ENCODE measurements around the gene NCOA6.

The NCOA6 gene

DNA sequence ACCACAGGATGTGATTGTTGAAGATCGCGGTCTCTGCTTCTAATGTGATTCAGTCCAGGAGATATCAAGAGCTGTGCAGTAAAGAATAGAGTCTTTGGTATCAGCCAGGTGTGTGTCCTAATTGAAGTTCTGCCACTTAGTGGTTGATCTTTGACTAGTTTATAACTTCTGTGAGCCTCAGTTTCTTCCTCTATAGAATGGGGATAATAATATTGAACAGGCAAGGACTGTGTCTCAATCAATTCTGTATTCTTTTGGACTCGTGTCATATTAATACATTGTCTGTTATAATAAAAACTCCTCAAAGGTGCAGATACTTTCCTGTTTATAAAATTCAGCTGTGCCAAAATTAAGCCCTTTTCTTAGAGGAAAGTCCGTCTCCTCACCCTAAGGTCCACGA, 23.1 kb upstream of the NCOA6 start:
- Histone ChIP-seq H3K9me3 (ENCODE audit: low read length) (no peaks in the 10 kb centered on the region), H3K27ac (ENCODE audit: low read depth, low read length, poor library complexity, severe bottlenecking) (no peak overlapping the region), H3K9me2 (ENCODE audit: low read depth, low read length) (no peaks in the 10 kb centered on the region), H3K4me2 (ENCODE audit: low read length) (no peak overlapping the region), H3K4me3 (ENCODE audit: low read depth, low read length, poor library complexity, severe bottlenecking) (no peak overlapping the region), H3F3A (ENCODE audit: insufficient read depth, low read length) (no peaks in the 10 kb centered on the region), H3K9ac (ENCODE audit: low read length) (no peak overlapping the region), H3K36me3 (ENCODE audit: insufficient read depth, low read length) (no peaks in the 10 kb centered on the region; the same call in 1 of the 2 replicates), H3K27me3 (ENCODE audit: insufficient read depth, low read length) (no peaks in the 10 kb centered on the region), H3K79me2 (ENCODE audit: insufficient read depth, low read length) (no peaks in the 10 kb centered on the region), H3K4me1 (ENCODE audit: insufficient read depth, low read length, severe bottlenecking) (no peaks in the 10 kb centered on the region), H4K20me1 (ENCODE audit: insufficient read depth, low read length) (no peaks in the 10 kb centered on the region), H2AFZ (ENCODE audit: low read length) (no peak overlapping the region)
- TF ChIP-seq, protein P1, sequence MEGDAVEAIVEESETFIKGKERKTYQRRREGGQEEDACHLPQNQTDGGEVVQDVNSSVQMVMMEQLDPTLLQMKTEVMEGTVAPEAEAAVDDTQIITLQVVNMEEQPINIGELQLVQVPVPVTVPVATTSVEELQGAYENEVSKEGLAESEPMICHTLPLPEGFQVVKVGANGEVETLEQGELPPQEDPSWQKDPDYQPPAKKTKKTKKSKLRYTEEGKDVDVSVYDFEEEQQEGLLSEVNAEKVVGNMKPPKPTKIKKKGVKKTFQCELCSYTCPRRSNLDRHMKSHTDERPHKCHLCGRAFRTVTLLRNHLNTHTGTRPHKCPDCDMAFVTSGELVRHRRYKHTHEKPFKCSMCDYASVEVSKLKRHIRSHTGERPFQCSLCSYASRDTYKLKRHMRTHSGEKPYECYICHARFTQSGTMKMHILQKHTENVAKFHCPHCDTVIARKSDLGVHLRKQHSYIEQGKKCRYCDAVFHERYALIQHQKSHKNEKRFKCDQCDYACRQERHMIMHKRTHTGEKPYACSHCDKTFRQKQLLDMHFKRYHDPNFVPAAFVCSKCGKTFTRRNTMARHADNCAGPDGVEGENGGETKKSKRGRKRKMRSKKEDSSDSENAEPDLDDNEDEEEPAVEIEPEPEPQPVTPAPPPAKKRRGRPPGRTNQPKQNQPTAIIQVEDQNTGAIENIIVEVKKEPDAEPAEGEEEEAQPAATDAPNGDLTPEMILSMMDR (IDR thresholded peaks at IDR 0.05; ENCODE audit: low read length) = no peak

DNA sequence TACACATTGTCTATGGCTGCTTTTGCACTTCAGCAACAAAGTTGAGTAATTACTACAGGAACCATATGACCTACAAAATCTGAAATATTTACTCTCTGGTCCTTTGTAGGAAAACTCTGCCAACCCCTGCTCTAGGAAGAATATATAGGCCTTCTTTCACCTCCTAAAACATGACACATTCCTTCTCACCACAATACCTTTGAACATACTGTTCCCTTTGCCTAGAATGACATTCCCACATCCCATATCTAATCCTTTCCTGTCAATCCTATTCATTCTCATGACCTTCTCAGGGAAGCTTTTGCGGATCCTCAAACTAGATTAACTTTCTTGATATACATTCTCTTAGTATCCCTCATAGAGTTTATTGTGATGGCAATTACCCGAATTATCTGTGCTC, 18.0 kb upstream of the NCOA6 start:
- no peak overlapping the region for H3K4me3 ChIP-seq (ENCODE audit: low read depth, low read length, poor library complexity, severe bottlenecking)
- no peaks in the 10 kb centered on the region for H3K36me3 ChIP-seq (ENCODE audit: insufficient read depth, low read length)
- no peak overlapping the region for H3K4me2 ChIP-seq (ENCODE audit: low read length)
- H3K27ac ChIP-seq (ENCODE audit: low read depth, low read length, poor library complexity, severe bottlenecking) = no peak overlapping the region
- no peak for TF ChIP-seq EZH2 (IDR thresholded peaks at IDR 0.05; ENCODE audit: borderline replicate concordance, low read length)
- TF ChIP-seq, protein P1 (IDR thresholded peaks at IDR 0.05; ENCODE audit: low read length) = no peak
- H4K20me1 ChIP-seq (ENCODE audit: insufficient read depth, low read length) = no peaks in the 10 kb centered on the region
- no peaks in the 10 kb centered on the region for H3K4me1 ChIP-seq (ENCODE audit: insufficient read depth, low read length, severe bottlenecking)
- H3K9me3 ChIP-seq (ENCODE audit: low read length) = no peaks in the 10 kb centered on the region
- H3K27me3 ChIP-seq (ENCODE audit: insufficient read depth, low read length) = no peaks in the 10 kb centered on the region
- no peaks in the 10 kb centered on the region for H3K79me2 ChIP-seq (ENCODE audit: insufficient read depth, low read length)
- no peak overlapping the region for H2AFZ ChIP-seq (ENCODE audit: low read length)
- no peaks in the 10 kb centered on the region for H3F3A ChIP-seq (ENCODE audit: insufficient read depth, low read length)
- no peak overlapping the region for H3K9ac ChIP-seq (ENCODE audit: low read length)
- no peaks in the 10 kb centered on the region for H3K9me2 ChIP-seq (ENCODE audit: low read depth, low read length)

DNA sequence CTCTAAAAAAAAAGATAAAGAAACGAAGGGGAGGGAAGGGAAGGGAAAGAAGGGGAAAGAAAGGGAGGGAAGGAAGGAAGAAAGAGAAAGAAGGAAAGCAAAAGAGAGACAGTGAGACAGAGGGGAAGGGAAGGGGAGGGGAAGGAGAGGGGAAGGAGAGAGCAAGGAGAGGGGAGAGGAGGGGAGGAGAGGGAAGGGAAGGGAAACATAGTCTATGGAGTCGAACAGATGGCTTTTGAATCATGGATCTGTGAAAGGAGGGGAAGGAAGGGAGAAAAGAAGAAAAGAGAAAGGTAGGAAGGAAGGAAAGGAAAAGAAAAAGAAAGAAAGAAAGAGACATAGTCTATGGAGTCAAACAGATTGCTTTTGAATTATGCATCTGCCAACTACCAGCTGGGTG, 16.7 kb upstream of the NCOA6 start:
- Histone ChIP-seq H3K4me3 (ENCODE audit: low read depth, low read length, poor library complexity, severe bottlenecking) (no peak overlapping the region), H2AFZ (ENCODE audit: low read length) (no peak overlapping the region), H3F3A (ENCODE audit: insufficient read depth, low read length) (no peaks in the 10 kb centered on the region), H3K9me3 (ENCODE audit: low read length) (no peaks in the 10 kb centered on the region), H3K27ac (ENCODE audit: low read depth, low read length, poor library complexity, severe bottlenecking) (no peak overlapping the region), H3K36me3 (ENCODE audit: insufficient read depth, low read length) (no peaks in the 10 kb centered on the region), H3K79me2 (ENCODE audit: insufficient read depth, low read length) (no peaks in the 10 kb centered on the region), H3K4me2 (ENCODE audit: low read length) (no peak overlapping the region), H3K9me2 (ENCODE audit: low read depth, low read length) (no peaks in the 10 kb centered on the region), H4K20me1 (ENCODE audit: insufficient read depth, low read length) (no peaks in the 10 kb centered on the region), H3K4me1 (ENCODE audit: insufficient read depth, low read length, severe bottlenecking) (no peaks in the 10 kb centered on the region), H3K9ac (ENCODE audit: low read length) (no peak overlapping the region), H3K27me3 (ENCODE audit: insufficient read depth, low read length) (no peaks in the 10 kb centered on the region)
- TF ChIP-seq EZH2 (IDR thresholded peaks at IDR 0.05; ENCODE audit: borderline replicate concordance, low read length) = no peak
- TF ChIP-seq, protein P1 (IDR thresholded peaks at IDR 0.05; ENCODE audit: low read length) = no peak
